AG09319 (cell line): ENCODE measurements around the gene TSKU.

ENCODE experiments used
- DNase-seq: peaks from one replicate; pipeline ENCODE4 v3.0.0-alpha.2; 2010; ENCODE audit warnings: low read depth; ENCODE audit errors: extremely low read depth
- CTCF ChIP-seq: IDR thresholded peaks from 2 replicates; pipeline ENCODE4 v1.5.1; 2011; ENCODE audit warnings: low read depth, mild to moderate bottlenecking, inconsistent platforms, low read length, moderate library complexity

TSKU gene

GRCh38 chr11:76806131-76806530 lies 23.0 kb downstream of the TSKU start:
- TF ChIP-seq CTCF: no peak
- no peak for DNase-seq

- no peak for TF ChIP-seq CTCF
Observed at GRCh38 chr11:76806608-76807205, 23.6 kb downstream of the TSKU start.

DNA sequence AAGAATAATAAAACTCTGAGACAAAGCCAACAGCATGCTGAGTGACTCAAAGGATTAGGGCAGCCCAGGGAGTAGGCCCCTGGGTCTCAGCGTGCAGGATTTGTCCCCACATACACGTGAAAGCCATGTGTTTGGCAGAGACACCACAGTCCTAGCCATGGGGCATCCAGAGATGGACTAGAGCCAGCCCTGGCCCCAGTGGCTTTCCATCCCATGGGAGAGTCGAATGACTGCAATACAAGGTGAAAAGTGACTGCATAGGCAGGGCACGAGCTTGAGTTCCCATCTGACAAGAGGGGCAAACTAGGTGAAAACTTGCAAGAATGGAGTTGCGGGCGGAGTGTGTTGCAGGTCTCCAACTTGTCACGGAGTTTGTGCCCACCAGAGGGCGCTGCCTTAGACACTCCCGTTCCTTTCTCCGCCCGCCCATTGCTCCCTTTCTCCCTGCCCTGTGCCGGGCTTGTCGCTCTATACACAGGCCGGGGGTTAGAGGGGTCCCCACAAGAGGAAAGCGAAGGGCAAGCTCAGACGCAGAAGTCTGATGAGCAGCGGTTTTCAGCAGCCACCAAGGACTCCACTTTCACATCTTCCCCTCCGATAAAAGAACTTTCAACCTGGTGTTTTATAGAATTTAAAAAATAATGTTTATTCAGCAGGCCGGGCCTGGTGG lies 24.2 kb downstream of the TSKU start:
- TF ChIP-seq CTCF: peak; percentile 78
- DNase-seq: peak; percentile 60

More at GRCh38 chr11:76806608-76807205, 23.6 kb downstream of the TSKU start:
- DNase-seq: no peak

DNA sequence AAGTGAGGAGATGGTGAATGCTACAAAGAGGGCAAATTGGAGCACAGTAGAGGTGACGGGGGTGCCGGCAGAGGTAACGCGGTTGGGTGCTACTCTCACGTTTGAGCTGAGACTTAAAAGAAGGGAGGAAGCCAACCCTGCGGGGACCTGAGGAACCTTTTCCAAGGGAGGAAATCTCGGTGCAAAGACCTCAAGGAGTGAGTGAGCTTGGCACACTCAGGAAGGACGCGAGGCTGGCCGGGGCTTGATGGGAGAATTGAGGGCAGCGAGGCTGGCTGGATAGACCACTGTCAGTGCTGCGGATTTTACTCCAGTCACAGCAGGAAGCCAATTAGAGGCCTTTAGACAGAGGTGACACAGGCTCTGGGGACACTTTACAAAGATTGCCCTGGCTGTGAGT lies 25.0 kb downstream of the TSKU start:
- no peak for TF ChIP-seq CTCF
- no peak for DNase-seq

GRCh38 chr11:76808996-76809395 lies 25.8 kb downstream of the TSKU start:
- no peak for DNase-seq
- TF ChIP-seq CTCF: no peak

GRCh38 chr11:76810151-76810853 lies 27.1 kb downstream of the TSKU start:
- peak; percentile 67 for TF ChIP-seq CTCF
- DNase-seq: no peak

GRCh38 chr11:76811259-76811658 lies 28.1 kb downstream of the TSKU start:
- DNase-seq: no peak
- TF ChIP-seq CTCF: no peak
